GM19043 (cell line): ENCODE data around the gene CFB.
"Not testable (repeated sequence)": the region's sequence is repeated elsewhere in the genome, so short reads cannot be mapped to it uniquely, and the experiment has no call there.

Experiments used
- ATAC-seq: cut with Tn5 transposase; IDR thresholded peaks from one replicate; pipeline ENCODE4 v1.9.1; 2021; ENCODE audit warnings: low read depth; ENCODE audit not compliant: unreplicated experiment

The CFB gene

GRCh38 chr6:31969712-31970603, 24.1 kb downstream of the CFB start:
- ATAC-seq, result no peak

DNA sequence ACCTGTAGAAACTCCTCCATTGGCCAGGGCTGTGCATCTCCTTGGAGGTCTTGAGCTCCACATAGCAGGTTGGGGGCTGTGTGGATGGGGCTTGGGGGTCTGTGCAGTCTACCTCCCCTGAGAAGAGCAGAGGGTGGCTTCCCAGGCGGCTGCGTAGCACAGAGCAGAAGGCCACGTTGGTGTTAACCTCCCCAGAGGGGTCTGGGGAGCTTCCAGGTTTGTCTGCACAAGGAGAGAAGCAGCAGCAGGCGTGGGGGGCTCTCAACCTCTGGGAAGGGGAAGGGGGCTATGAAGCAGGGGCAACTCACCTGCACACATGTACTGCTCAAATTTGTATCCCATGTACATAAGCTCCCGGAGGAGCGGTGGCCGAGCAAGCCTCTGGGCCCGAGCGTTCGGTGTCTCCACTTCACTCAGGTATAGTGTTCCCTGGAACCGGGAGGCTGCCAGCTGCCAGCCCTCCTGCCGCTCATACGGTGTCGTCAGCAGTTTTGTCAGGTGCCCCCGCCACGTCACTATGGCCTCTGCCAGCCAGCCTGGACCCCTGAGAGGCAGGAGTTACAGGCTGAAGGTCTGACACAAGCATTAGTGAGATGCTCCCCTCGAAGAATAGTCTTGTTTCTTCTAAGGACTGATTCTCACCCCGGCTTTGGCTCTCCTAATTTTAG, 24.8 kb downstream of the CFB start:
- ATAC-seq, result no peak

GRCh38 chr6:31971279-31971992, 25.5 kb downstream of the CFB start:
- no peak for ATAC-seq

DNA sequence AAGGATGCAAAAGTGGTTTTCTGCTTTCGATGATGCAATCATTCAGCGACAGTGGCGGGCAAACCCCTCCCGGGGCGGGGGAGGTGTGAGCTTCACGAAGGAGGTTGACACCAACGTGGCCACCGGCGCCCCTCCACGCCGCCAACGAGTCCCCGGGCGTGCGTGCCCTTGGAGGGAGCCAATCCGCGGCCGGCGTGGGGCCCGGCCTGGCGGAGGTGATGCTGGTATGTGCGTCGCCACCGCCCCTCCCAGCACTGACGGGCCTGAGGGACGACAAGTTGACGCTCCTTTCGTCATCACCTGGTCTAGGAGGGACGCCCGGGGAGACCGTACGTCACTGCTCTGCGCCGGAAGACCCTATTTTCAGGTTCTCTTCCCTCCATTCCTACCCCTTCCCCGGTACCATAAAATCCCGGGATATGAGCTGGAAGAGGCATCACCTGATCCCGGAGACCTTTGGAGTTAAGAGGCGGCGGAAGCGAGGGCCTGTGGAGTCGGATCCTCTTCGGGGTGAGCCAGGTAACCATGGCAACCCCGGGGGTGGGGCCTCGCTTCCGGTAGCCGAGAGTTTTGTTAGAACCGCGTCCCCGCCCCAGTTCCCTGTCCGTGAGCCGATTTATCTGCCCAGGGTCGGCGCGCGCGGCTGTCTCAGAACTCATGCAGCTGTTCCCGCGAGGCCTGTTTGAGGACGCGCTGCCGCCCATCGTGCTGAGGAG, 26.3 kb downstream of the CFB start, which contains the start of gene DXO:
Gene DXO (minus strand): TSS at position 146 of the 716 bp plus-strand sequence. CDS start 463 bp downstream, outside the sequence.
- peak; percentile 87 for ATAC-seq

GRCh38 chr6:31972709-31973350, 26.9 kb downstream of the CFB start:
- no peak for ATAC-seq

GRCh38 chr6:31976065-31976464, 30.2 kb downstream of the CFB start:
- not testable (repeated sequence) for ATAC-seq

GRCh38 chr6:31977816-31978431, 32.0 kb downstream of the CFB start:
- no peak for ATAC-seq

GRCh38 chr6:31978831-31979230, 32.9 kb downstream of the CFB start:
- no peak for ATAC-seq

- no peak for ATAC-seq
Measured at GRCh38 chr6:31979238-31979898, 33.5 kb downstream of the CFB start.

DNA sequence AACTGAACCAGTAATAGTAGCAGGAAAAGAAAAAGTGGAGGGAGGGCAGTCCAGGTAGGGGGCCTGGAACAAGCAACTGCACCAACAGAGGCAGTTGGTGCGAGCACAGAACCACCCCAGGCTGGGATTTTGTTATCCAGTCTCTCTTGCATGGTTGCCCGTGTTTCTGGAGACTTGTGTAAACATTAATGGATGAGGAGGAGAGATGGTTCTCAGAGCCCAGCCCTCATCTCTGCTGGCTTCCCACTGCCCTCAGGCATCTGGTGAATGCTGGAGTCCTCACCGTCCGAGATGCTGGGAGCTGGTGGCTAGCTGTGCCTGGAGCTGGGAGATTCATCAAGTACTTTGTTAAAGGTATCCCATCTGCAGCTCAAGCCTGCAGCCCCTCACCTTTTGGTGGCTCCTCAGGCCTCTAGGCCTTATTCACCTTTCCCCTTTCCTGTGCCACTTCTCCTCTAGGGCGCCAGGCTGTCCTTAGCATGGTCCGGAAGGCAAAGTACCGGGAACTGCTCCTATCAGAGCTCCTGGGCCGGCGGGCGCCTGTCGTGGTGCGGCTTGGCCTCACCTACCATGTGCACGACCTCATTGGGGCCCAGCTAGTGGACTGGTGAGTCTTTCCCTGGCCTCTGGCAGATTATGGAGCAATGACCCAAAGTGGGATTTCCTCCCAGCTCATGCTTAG, 34.4 kb downstream of the CFB start:
- not testable (repeated sequence) for ATAC-seq

DNA sequence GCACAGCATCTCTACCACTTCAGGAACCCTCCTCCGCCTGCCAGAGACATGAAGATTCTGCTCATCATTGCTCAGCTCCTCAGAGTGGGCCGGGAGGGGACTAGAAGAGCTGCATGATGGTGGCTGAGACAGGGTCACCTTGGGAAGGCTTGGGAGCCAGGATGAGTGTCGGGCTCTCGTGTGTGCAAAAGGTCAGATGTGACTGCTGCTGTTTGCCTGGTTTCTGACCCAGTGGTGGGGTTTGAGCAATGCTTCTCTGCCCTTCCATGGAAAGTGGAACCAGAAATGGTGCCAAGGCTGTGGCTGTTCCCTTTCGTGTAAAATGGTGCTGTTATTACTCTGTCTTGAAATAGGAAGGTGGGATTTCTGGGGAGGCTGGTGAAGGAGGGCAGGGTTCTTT, 35.1 kb downstream of the CFB start:
- ATAC-seq, result not testable (repeated sequence)

DNA sequence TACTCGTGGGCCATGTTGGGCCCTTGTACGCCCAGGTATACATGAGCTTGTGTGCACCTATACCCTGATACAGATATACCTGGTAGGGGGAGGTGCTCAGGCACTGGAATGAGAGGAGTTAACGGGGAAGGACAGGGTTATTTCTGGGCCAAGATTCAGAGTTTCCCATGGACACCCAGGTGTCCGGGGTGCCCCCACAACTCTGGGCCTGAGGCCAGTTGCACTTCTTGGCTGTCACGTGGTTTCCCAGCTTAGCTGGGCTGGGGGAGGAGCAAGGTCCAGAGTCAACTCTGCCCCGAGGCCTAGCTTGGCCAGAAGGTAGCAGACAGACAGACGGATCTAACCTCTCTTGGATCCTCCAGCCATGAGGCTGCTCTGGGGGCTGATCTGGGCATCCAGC, 35.8 kb downstream of the CFB start, which contains the start of gene C4A:
Gene C4A (plus strand): TSS at position 314 of the 400 bp plus-strand sequence. CDS start 51 bp downstream, at position 365.
- ATAC-seq, result not testable (repeated sequence)

GRCh38 chr6:31989363-31989762, 43.5 kb downstream of the CFB start:
- not testable (repeated sequence) for ATAC-seq

DNA sequence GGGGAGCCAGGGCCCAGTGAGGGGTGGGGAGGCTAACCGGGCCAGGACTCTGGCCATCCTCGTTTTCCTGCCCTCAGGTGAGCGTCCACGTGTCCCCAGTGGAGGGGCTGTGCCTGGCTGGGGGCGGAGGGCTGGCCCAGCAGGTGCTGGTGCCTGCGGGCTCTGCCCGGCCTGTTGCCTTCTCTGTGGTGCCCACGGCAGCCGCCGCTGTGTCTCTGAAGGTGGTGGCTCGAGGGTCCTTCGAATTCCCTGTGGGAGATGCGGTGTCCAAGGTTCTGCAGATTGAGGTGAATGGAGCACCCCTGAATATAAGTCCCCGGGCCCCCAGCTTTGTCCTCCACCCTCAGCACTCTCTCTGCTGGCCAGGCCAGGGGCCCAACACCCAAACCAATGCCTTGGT, 48.5 kb downstream of the CFB start:
- ATAC-seq, result not testable (repeated sequence)

DNA sequence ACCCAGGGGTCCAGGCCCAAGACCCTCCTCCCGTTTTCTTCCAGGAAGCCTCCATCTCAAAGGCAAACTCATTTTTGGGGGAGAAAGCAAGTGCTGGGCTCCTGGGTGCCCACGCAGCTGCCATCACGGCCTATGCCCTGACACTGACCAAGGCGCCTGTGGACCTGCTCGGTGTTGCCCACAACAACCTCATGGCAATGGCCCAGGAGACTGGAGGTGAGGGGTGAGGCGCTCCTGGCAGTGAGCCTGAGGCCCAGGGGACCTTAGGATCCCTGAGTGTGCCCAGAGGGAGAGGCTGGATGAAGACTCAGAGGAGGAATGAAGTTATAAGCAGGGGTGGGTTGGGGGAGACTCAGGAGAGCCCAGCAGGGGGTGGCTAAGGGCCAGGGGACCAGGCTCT, 50.5 kb downstream of the CFB start:
- ATAC-seq, result not testable (repeated sequence)
